Spleen (tissue), 11 donors: ENCODE data around the gene ACYP2. TPM values are rescaled to one million over a fixed set of nuclear protein-coding genes. Genes with fewer than 3 reads are reported as not detected.

ENCODE experiments used
- DNase-seq: peaks from one replicate; pipeline ENCODE4 v3.0.0-alpha.2; 2020
- H3K27ac ChIP-seq, 8 donors: fragments of 200-600 bp; sonication (generic) in 7 of 8; 1 replicate in 4 of 8; 2 replicates in 4 of 8; pipeline versions ENCODE4 v1.5.0 to v1.8.0; 2016 to 2021; ENCODE audit warnings: inconsistent platforms in 4 of 8, mild to moderate bottlenecking in 4 of 8, moderate library complexity in 1 of 8
- H3K27me3 ChIP-seq, 7 donors: fragments of 200-600 bp; sonication (generic) in 6 of 7; replicated peaks in 1 of 7; 1 replicate in 4 of 7; 2 replicates in 3 of 7; pipeline versions ENCODE4 v1.5.0 to v1.8.0; 2016 to 2021; ENCODE audit warnings: inconsistent platforms in 3 of 7, mild to moderate bottlenecking in 1 of 7
- H3K36me3 ChIP-seq, 6 donors: fragments of 200-600 bp; sonication (generic) in 5 of 6; 1 replicate in 4 of 6; 2 replicates in 2 of 6; pipeline versions ENCODE4 v1.5.0 to v1.8.0; 2016 to 2021; ENCODE audit warnings: inconsistent platforms in 2 of 6
- H3K4me1 ChIP-seq, 6 donors: fragments of 200-600 bp; sonication (generic) in 5 of 6; 1 replicate in 3 of 6; 2 replicates in 3 of 6; pipeline versions ENCODE4 v1.5.0 to v1.8.0; 2016 to 2021; ENCODE audit warnings: inconsistent platforms in 3 of 6
- H3K4me3 ChIP-seq, 8 donors: fragments of 200-600 bp; sonication (generic) in 7 of 8; 1 replicate in 4 of 8; 2 replicates in 4 of 8; pipeline versions ENCODE4 v1.5.0 to v1.8.0; 2016 to 2021; ENCODE audit warnings: inconsistent platforms in 4 of 8, mild to moderate bottlenecking in 4 of 8, moderate library complexity in 2 of 8
- H3K9me3 ChIP-seq, 8 donors: fragments of 200-600 bp; sonication (generic) in 7 of 8; 1 replicate in 4 of 8; 2 replicates in 4 of 8; pipeline versions ENCODE4 v1.5.0 to v1.8.0; 2016 to 2021; ENCODE audit warnings: inconsistent platforms in 4 of 8
- CTCF ChIP-seq, 11 experiments: fragments of 200-600 bp in 7 of 11; fragments of 450-650 bp in 4 of 11; sonication (generic) in 4 of 11; IDR thresholded peaks in 8 of 11; conservative IDR thresholded peaks in 3 of 11; 1 replicate in 7 of 11; 2 replicates in 4 of 11; pipeline versions ENCODE4 v1.4.0 to v1.8.0; 2016 to 2021; ENCODE audit warnings: antibody characterized with exemption in 11 of 11, inconsistent platforms in 4 of 11, mild to moderate bottlenecking in 1 of 11
- POLR2A ChIP-seq, 3 donors: fragments of 450-650 bp; IDR thresholded peaks; one replicate each; pipeline ENCODE4 v1.5.1; 2017; ENCODE audit warnings: antibody characterized with exemption in 3 of 3, mild to moderate bottlenecking in 1 of 3
- POLR2AphosphoS5 ChIP-seq, 3 donors: sonication (generic); formaldehyde crosslinking; IDR thresholded peaks; one replicate each; pipeline ENCODE4 v1.5.1; 2017; ENCODE audit warnings: antibody characterized with exemption in 3 of 3
- WGBS, 5 donors: extraction: QIAGEN DNeasy Blood & Tissue Kit in 3 of 5; methylation state at CpG; one replicate each; pipeline versions ENCODE4 v1.1.5 to v1.1.7; 2013 to 2018; 5-methylcytosine and 5-hydroxymethylcytosine counted together
- intact Hi-C: fragments of 100-400 bp; cut with DNase I; formaldehyde crosslinking; loops from one replicate; pipeline ENCODE4 v1.15.0; 2023; ENCODE audit warnings: low total_unique reads
- polyA plus RNA-seq, 3 donors: library from polyadenylated mRNA; stranded (reverse); fragments of 200-250 nt; gene quantifications; one replicate each; pipeline ENCODE4 v1.2.1, GENCODE V29; 2013
- total RNA-seq, 7 donors: library from RNA; depleted of rRNA in 3 of 7; stranded (reverse); fragments of >200 nt in 3 of 7; fragmentation: NEBNext Ultra II Directional in 4 of 7; extraction: Animal tissue kit (Norgen Biotek cat#: 25700) in 4 of 7; gene quantifications; one replicate each; pipeline versions ENCODE4 v1.1.0 to v1.2.1, GENCODE V29; 2016 to 2021
- donor health status: healthy with polysubstance abuse.
- donor health status: DM: no; HTN: no; CAD: no; lungs with moderate emphysema.
- donor health status: DM: no; HTN: no; CAD: no.
- donor health status: Bipolar disorder and iron deficiency.
- donor health status: healthy.
- donor health status: DM: no; HTN: no; CAD: no.
- donor health status: DM: yes; HTN: yes; CAD: no.

The ACYP2 gene
- total and polyA plus RNA-seq, 10 donors = 14.6 to 32.3 (median 21.7) TPM

GRCh38 chr2:54325148-54325547 lies 209.7 kb downstream of the ACYP2 start:
- peaks cover 0 to 8% (median 6%) of the 10 kb centered on the region in 6 donors for H3K4me1 ChIP-seq
- H3K4me3 ChIP-seq = no peak overlapping the region
- H3K9me3 ChIP-seq = peaks cover 0 to 19% (median 11%) of the 10 kb centered on the region in 8 donors
- no peak overlapping the region for H3K27ac ChIP-seq
- H3K27me3 ChIP-seq = peaks cover 0 to 9% (median 0%) of the 10 kb centered on the region in 7 donors
- no peak for DNase-seq
- intact Hi-C loops = no loop called here
- TF ChIP-seq POLR2AphosphoS5 (IDR thresholded peaks at IDR 0.05) = no peak
- TF ChIP-seq POLR2A (IDR thresholded peaks at IDR 0.05) = no peak
- no peak for TF ChIP-seq CTCF (IDR thresholded peaks at IDR 0.05 in 8 of 11, conservative IDR thresholded peaks at IDR 0.05 in 3 of 11)
- H3K36me3 ChIP-seq = no peaks in the 10 kb centered on the region
- WGBS, 5 donors = 89 to 100% (median 96%) methylated on average over 1 of the region's 1 CpG

- peaks cover 0 to 21% (median 0%) of the 10 kb centered on the region in 7 donors for H3K27me3 ChIP-seq
- DNase-seq = no peak
- 66 to 95% (median 77%) methylated on average over 5 of the region's 5 CpGs for WGBS, 5 donors
- peak overlapping the region in 3 of 8 donors; percentile 42 to 72 (median 47) for H3K4me3 ChIP-seq
- peaks cover 0 to 13% (median 11%) of the 10 kb centered on the region in 8 donors for H3K9me3 ChIP-seq
- intact Hi-C loops = no loop called here
- peak overlapping the region in 7 of 8 donors; percentile 81 to 86 (median 82) for H3K27ac ChIP-seq
- H3K36me3 ChIP-seq = no peaks in the 10 kb centered on the region
- no peak for TF ChIP-seq POLR2AphosphoS5 (IDR thresholded peaks at IDR 0.05)
- TF ChIP-seq POLR2A (IDR thresholded peaks at IDR 0.05) = no peak
- TF ChIP-seq CTCF (IDR thresholded peaks at IDR 0.05 in 8 of 11, conservative IDR thresholded peaks at IDR 0.05 in 3 of 11) = no peak
- peaks cover 5 to 24% (median 21%) of the 10 kb centered on the region in 6 donors for H3K4me1 ChIP-seq
These were observed 214.2 kb downstream of the ACYP2 start for GRCh38 chr2:54329482-54330161.

- H3K27me3 ChIP-seq = peaks cover 0 to 21% (median 0%) of the 10 kb centered on the region in 7 donors
- H3K9me3 ChIP-seq = peaks cover 0 to 6% (median 4%) of the 10 kb centered on the region in 8 donors
- peaks cover 5 to 24% (median 21%) of the 10 kb centered on the region in 6 donors for H3K4me1 ChIP-seq
- TF ChIP-seq POLR2A (IDR thresholded peaks at IDR 0.05) = peak in 2 of 3 donors; percentile 25 to 78
- peak; percentile 92 to 97 (median 93) for TF ChIP-seq POLR2AphosphoS5 (IDR thresholded peaks at IDR 0.05)
- TF ChIP-seq CTCF (IDR thresholded peaks at IDR 0.05 in 8 of 11, conservative IDR thresholded peaks at IDR 0.05 in 3 of 11) = no peak
- peak; percentile 96 for DNase-seq
- H3K4me3 ChIP-seq = peak overlapping the region; percentile 38 to 72 (median 46)
- peak overlapping the region; percentile 64 to 86 (median 82) for H3K27ac ChIP-seq
- H3K36me3 ChIP-seq = no peaks in the 10 kb centered on the region
- WGBS, 5 donors = 3 to 10% (median 4%) methylated on average over 17 to 50 of the region's 50 CpGs
- intact Hi-C loops = no loop called here
These were observed 214.9 kb downstream of the ACYP2 start for GRCh38 chr2:54330162-54330925.
